Mammary epithelial cell (primary cell): ENCODE data around the gene LAMB2.

ENCODE experiments used
- CTCF ChIP-seq, 2 donors: IDR thresholded peaks in 1 of 2; conservative IDR thresholded peaks in 1 of 2; 2 replicates each; pipeline ENCODE4 v1.5.1; 2011 to 2012; ENCODE audit warnings: inconsistent platforms in 2 of 2, low read length in 2 of 2, mild to moderate bottlenecking in 2 of 2, control low read depth in 1 of 2, low read depth in 1 of 2; ENCODE audit not compliant: insufficient read depth in 1 of 2; ENCODE audit errors: extremely low read depth in 1 of 2
- EZH2 ChIP-seq: IDR thresholded peaks from 2 replicates; pipeline ENCODE4 v1.6.1; 2012; ENCODE audit warnings: low read length, inconsistent platforms, borderline replicate concordance

GRCh38 chr3:49151610-49152009 is 18.8 kb upstream of the LAMB2 start:
- TF ChIP-seq EZH2 = no peak
- TF ChIP-seq CTCF (conservative IDR thresholded peaks at IDR 0.05 in 1 of 2, IDR thresholded peaks at IDR 0.05 in 1 of 2; ENCODE audit: extremely low read depth in 1 of 2, insufficient read depth in 1 of 2, low read depth in 1 of 2, low read length in 2 of 2) = no peak
